Endothelial cell of umbilical vein (primary cell): ENCODE measurements around the gene PEBP1.

Source experiments
- EZH2 ChIP-seq: IDR thresholded peaks from 2 replicates; pipeline ENCODE4 v1.6.1; 2012; ENCODE audit warnings: borderline replicate concordance, low read depth, mild to moderate bottlenecking, moderate library complexity, low read length, inconsistent platforms; ENCODE audit not compliant: severe bottlenecking
- FOS ChIP-seq: IDR thresholded peaks from 2 replicates; pipeline ENCODE4 v1.6.1; 2011; ENCODE audit warnings: mild to moderate bottlenecking, low read length, moderate library complexity, borderline replicate concordance; ENCODE audit not compliant: insufficient read depth
- JUN ChIP-seq: IDR thresholded peaks from 2 replicates; pipeline ENCODE4 v1.6.1; 2011; ENCODE audit warnings: borderline replicate concordance, low read depth; ENCODE audit not compliant: insufficient read length, insufficient read depth
- POLR2A ChIP-seq: IDR thresholded peaks from 2 replicates; pipeline ENCODE4 v1.6.1; 2012; ENCODE audit warnings: low read depth, mild to moderate bottlenecking, control low read depth, low read length
- POLR2AphosphoS5 ChIP-seq: IDR thresholded peaks from 2 replicates; pipeline ENCODE4 v1.6.1; 2012; ENCODE audit warnings: low read depth, mild to moderate bottlenecking, control low read depth, low read length, moderate library complexity; ENCODE audit not compliant: insufficient read depth
- TF ChIP-seq, protein P1 (sequence below), 2 donors: IDR thresholded peaks; 1 replicate in 1 of 2; 2 replicates in 1 of 2; pipeline ENCODE4 v1.5.1; 2011; ENCODE audit warnings: low read length in 2 of 2, mild to moderate bottlenecking in 2 of 2, moderate library complexity in 2 of 2, control low read depth in 1 of 2, inconsistent platforms in 1 of 2, low read depth in 1 of 2; ENCODE audit not compliant: insufficient read depth in 1 of 2; ENCODE audit errors: extremely low read depth in 1 of 2

- TF ChIP-seq POLR2AphosphoS5 (no peak), EZH2 (no peak), POLR2A (no peak), JUN (no peak), FOS (no peak)
- TF ChIP-seq, protein P1, sequence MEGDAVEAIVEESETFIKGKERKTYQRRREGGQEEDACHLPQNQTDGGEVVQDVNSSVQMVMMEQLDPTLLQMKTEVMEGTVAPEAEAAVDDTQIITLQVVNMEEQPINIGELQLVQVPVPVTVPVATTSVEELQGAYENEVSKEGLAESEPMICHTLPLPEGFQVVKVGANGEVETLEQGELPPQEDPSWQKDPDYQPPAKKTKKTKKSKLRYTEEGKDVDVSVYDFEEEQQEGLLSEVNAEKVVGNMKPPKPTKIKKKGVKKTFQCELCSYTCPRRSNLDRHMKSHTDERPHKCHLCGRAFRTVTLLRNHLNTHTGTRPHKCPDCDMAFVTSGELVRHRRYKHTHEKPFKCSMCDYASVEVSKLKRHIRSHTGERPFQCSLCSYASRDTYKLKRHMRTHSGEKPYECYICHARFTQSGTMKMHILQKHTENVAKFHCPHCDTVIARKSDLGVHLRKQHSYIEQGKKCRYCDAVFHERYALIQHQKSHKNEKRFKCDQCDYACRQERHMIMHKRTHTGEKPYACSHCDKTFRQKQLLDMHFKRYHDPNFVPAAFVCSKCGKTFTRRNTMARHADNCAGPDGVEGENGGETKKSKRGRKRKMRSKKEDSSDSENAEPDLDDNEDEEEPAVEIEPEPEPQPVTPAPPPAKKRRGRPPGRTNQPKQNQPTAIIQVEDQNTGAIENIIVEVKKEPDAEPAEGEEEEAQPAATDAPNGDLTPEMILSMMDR (IDR thresholded peaks at IDR 0.05; ENCODE audit: extremely low read depth in 1 of 2, insufficient read depth in 1 of 2, low read depth in 1 of 2, low read length in 2 of 2): no peak
Observed at GRCh38 chr12:118166946-118167345, 31.0 kb downstream of the PEBP1 start.
